ENCODE measurements around the gene TBC1D17. TPM values are rescaled to one million over a fixed set of nuclear protein-coding genes. Genes with fewer than 3 reads are reported as not detected.

Gene TBC1D17
- total RNA-seq, 1 donor from 2014 or later: 36.8 TPM

DNA sequence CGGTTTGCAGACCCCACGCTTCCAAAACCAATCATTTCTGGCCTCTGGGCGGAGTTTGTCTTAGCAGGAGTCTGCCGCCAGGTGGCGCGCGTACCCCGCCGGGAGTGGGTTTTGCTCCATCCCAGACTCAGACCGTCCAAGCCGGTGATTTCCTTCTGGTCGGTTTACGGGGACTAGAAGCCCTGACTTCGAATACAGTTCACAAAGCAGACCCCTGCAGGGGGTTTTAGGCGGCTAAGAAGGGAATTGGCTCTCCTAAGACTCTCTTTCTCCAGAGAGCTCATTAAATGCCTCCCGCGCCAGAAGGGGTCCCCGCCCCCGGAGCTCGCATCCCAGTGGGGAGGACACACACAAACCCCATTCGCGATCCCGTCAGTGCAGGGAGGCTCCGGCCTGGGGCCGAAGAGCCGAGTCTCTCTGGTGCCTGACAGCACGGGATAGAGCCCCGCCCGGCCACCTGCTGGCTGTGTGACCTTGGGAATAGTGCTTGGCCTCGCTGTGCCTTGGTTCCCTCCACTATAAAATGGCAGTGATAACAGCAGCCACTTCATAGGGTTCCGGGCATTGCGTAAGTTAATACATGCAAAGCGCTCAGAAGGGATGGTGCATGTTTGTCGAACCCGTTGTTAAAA is 60.4 kb downstream of the TBC1D17 start:
- H3K27me3 Mint-ChIP-seq: peaks cover 12% of the 10 kb centered on the region
- H3K9me3 Mint-ChIP-seq: no peaks in the 10 kb centered on the region
- DNase-seq: peak; percentile 94
- H3K4me1 Mint-ChIP-seq: peaks cover 10% of the 10 kb centered on the region
- H3K4me3 Mint-ChIP-seq: no peak overlapping the region
- H3K27ac Mint-ChIP-seq: no peak overlapping the region
- peaks cover 8% of the 10 kb centered on the region for H3K36me3 Mint-ChIP-seq (ENCODE audit: low read depth)
- intact Hi-C loops (cut with micrococcal nuclease): loop anchor here (1.0 to 5.0 kb wide), 2 partner anchors 45 to 89 kb away; partner anchors contain the start of genes VRK3 and ZNF473

Other genes starting within 250 kb of the TBC1D17 start
- 4.1 and 5.0 TPM in 2 replicates for gene RRAS, start 237.6 kb upstream of the TBC1D17 start, total RNA-seq
- gene SCAF1, start 235.5 kb upstream of the TBC1D17 start, total RNA-seq: 75.0 and 84.9 TPM in 2 replicates
- gene IRF3, start 211.8 kb upstream of the TBC1D17 start, total RNA-seq: 146 and 151 TPM in 2 replicates
- 69.3 and 72.0 TPM in 2 replicates for gene BCL2L12, start 211.8 kb upstream of the TBC1D17 start, total RNA-seq
- gene PRMT1, start 200.4 kb upstream of the TBC1D17 start, total RNA-seq: 510 and 512 TPM in 2 replicates
- 8.4 and 8.6 TPM in 2 replicates for gene ADM5, start 188.1 kb upstream of the TBC1D17 start, total RNA-seq
- gene CPT1C, start 186.6 kb upstream of the TBC1D17 start, total RNA-seq: 3.4 and 3.6 TPM in 2 replicates
- gene TSKS, start 114.4 kb upstream of the TBC1D17 start, total RNA-seq: 0.92 and 1.6 TPM in 2 replicates
- 61.8 and 68.0 TPM in 2 replicates for gene AP2A1, start 110.7 kb upstream of the TBC1D17 start, total RNA-seq
- 16.2 and 16.4 TPM in 2 replicates for gene FUZ, start 64.4 kb upstream of the TBC1D17 start, total RNA-seq
- gene MED25, start 59.4 kb upstream of the TBC1D17 start, total RNA-seq: 49.1 and 51.5 TPM in 2 replicates
- 121 and 124 TPM in 2 replicates for gene PTOV1, start 26.5 kb upstream of the TBC1D17 start, total RNA-seq
- 123 and 124 TPM in 2 replicates for gene PNKP, start 10.1 kb upstream of the TBC1D17 start, total RNA-seq
- 31.5 and 33.5 TPM in 2 replicates for gene AKT1S1, start 347 bp upstream of the TBC1D17 start, total RNA-seq
- 40.4 and 41.4 TPM in 2 replicates for gene IL4I1, start 19.2 kb downstream of the TBC1D17 start, total RNA-seq
- 44.3 and 45.5 TPM in 2 replicates for gene ATF5, start 51.5 kb downstream of the TBC1D17 start, total RNA-seq
- 217 and 232 TPM in 2 replicates for gene NUP62, start 51.8 kb downstream of the TBC1D17 start, total RNA-seq
- not detected in 2 replicates for gene SIGLEC11, start 83.5 kb downstream of the TBC1D17 start, total RNA-seq
- gene VRK3, start 147.7 kb downstream of the TBC1D17 start, total RNA-seq: 66.1 and 70.0 TPM in 2 replicates
- 13.1 and 14.2 TPM in 2 replicates for gene ZNF473, start 148.3 kb downstream of the TBC1D17 start, total RNA-seq